Nephron progenitor cell (in vitro differentiated cells): ENCODE measurements around the gene TMTC2.

Experiments
- DNase-seq: peaks from one replicate; pipeline ENCODE4 v3.0.0; 2021
- H3K27ac Mint-ChIP-seq: 2 replicates; pipeline ENCODE4 v1.8.0; 2021; ENCODE audit warnings: mild to moderate bottlenecking, moderate library complexity, mixed read lengths
- H3K27me3 Mint-ChIP-seq: 2 replicates; pipeline ENCODE4 v1.8.0; 2021; ENCODE audit warnings: mild to moderate bottlenecking, low read depth, mixed read lengths; ENCODE audit not compliant: poor library complexity
- H3K36me3 Mint-ChIP-seq: 2 replicates; pipeline ENCODE4 v1.8.0; 2021; ENCODE audit warnings: low read depth, mixed read lengths
- H3K4me1 Mint-ChIP-seq: 2 replicates; pipeline ENCODE4 v1.8.0; 2021; ENCODE audit warnings: mixed read lengths
- H3K4me3 Mint-ChIP-seq: 2 replicates; pipeline ENCODE4 v1.8.0; 2021; ENCODE audit warnings: mild to moderate bottlenecking, moderate library complexity, mixed read lengths
- H3K9me3 Mint-ChIP-seq: 2 replicates; pipeline ENCODE4 v1.8.0; 2021; ENCODE audit warnings: mild to moderate bottlenecking, moderate library complexity, mixed read lengths
- TF ChIP-seq, protein P1 (sequence below): fragments of 200-600 bp; sonication (generic); IDR thresholded peaks from 2 replicates; pipeline ENCODE4 v1.5.0; 2021; ENCODE audit warnings: antibody characterized with exemption

TMTC2 gene

DNA sequence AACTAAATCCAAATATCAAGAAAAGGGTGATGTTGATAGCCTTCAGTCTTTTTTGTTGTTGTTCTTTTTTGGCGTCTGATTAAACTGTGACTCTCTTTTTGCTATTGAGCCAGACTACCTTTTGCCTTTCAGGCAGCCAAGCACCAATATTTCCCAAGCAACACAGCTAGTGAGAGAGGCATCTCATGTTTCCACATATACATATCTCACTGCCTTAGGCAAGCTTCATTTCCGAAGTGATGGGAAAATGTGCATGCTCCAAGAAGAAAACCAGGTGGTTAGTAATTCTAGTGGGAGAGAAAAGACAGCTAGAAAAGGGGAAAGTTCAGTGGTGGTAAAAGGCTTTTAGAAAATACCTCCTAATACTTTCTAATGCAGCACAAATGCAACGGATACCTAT is 277.7 kb downstream of the TMTC2 start:
- TF ChIP-seq, protein P1, sequence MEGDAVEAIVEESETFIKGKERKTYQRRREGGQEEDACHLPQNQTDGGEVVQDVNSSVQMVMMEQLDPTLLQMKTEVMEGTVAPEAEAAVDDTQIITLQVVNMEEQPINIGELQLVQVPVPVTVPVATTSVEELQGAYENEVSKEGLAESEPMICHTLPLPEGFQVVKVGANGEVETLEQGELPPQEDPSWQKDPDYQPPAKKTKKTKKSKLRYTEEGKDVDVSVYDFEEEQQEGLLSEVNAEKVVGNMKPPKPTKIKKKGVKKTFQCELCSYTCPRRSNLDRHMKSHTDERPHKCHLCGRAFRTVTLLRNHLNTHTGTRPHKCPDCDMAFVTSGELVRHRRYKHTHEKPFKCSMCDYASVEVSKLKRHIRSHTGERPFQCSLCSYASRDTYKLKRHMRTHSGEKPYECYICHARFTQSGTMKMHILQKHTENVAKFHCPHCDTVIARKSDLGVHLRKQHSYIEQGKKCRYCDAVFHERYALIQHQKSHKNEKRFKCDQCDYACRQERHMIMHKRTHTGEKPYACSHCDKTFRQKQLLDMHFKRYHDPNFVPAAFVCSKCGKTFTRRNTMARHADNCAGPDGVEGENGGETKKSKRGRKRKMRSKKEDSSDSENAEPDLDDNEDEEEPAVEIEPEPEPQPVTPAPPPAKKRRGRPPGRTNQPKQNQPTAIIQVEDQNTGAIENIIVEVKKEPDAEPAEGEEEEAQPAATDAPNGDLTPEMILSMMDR, result no peak
- peak overlapping the region; percentile 73 for H3K27ac Mint-ChIP-seq
- H3K9me3 Mint-ChIP-seq, result no peaks in the 10 kb centered on the region
- H3K4me3 Mint-ChIP-seq, result no peak overlapping the region
- peaks cover 8% of the 10 kb centered on the region for H3K36me3 Mint-ChIP-seq
- H3K4me1 Mint-ChIP-seq, result peaks cover 40% of the 10 kb centered on the region
- no peaks in the 10 kb centered on the region for H3K27me3 Mint-ChIP-seq
- no peak for DNase-seq

DNA sequence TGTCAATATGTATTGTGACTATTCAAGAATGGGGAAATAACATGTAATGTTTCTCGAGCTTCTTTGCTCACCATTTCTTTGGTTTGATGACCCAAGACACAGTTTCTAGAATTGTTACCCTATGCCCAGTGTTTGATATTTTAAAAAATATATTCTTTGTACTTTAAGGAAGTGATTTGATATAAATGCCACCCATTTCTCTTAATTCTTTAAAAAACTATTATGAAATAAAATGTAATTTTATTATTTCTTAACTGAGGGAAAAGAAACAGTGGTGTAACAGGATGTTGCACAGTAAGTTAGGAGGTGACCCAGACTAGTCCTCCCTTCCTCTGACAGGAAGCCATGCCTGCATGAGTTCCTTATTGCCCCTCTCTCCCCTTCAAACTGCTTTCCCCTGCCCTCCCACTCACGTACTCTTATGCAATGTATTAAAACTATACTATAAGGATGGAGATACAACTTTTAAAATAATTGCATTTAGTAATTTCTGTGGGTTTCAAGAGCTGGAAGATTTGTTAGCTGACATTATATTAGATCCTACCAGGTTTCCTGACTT is 279.4 kb downstream of the TMTC2 start:
- Mint-ChIP-seq H3K4me1 (peaks cover 44% of the 10 kb centered on the region), H3K4me3 (no peak overlapping the region), H3K36me3 (peaks cover 15% of the 10 kb centered on the region), H3K9me3 (peaks cover 4% of the 10 kb centered on the region), H3K27ac (peak overlapping the region; percentile 30), H3K27me3 (no peaks in the 10 kb centered on the region)
- TF ChIP-seq, protein P1, result no peak
- no peak for DNase-seq

DNA sequence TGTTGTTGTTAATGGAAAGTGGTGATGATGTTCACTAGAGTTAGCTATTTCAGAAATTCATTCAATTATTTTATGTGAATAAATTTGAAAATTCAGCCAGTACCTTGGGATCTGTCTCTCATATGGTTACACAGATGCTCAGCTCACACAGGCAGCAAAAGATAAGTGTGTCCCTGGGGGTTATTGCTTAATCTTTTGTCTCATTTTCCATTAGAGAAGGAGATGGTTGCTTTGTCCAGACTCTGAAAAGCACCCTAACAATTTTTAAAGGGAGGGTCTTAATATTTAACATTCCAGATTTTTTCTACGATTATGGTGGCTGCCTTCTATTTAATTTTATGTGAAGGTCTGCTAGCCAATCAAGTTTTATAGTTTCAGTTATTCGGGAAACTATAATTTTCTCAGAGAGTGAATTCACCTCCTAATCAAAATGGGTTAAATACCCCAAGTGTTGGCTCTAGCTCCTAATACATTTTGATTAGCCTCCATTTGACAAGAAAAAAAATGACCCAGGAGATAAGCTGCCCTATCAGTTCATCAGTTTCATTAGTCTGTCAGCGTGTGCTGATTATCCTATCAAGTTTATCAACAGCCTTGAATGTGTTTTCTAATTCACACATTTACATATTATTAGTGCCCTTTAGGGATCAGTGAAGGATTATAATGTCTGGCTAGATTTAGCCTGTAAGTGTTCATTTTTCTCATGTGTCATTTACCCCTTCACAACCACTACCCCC is 282.1 kb downstream of the TMTC2 start:
- Mint-ChIP-seq H3K4me3 (no peak overlapping the region), H3K27ac (no peak overlapping the region), H3K36me3 (peaks cover 15% of the 10 kb centered on the region), H3K27me3 (no peaks in the 10 kb centered on the region), H3K9me3 (peaks cover 4% of the 10 kb centered on the region), H3K4me1 (peaks cover 56% of the 10 kb centered on the region)
- no peak for DNase-seq
- TF ChIP-seq, protein P1, result no peak

DNA sequence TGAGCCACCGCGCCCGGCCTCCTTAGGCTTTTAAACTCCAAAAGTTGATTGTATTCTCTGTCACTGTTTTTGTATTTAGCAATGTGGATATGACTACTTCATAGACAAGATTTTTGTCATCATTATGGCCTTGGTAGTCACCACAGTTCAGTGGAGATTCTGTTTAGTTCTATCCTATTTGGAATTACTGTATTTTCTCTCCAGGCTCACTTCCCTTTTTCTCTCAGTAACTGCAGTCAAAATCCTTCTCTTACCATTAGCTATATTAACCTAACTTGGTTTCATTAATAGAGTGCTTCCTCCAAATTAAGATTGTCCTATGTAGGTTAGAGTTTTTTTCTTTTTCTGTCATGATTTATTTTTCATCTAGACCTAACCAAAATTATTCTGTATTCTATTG is 283.9 kb downstream of the TMTC2 start:
- Mint-ChIP-seq H3K36me3 (peaks cover 15% of the 10 kb centered on the region), H3K9me3 (peaks cover 4% of the 10 kb centered on the region), H3K27me3 (no peaks in the 10 kb centered on the region), H3K27ac (peak overlapping the region; percentile 55), H3K4me1 (peaks cover 51% of the 10 kb centered on the region), H3K4me3 (no peak overlapping the region)
- TF ChIP-seq, protein P1, result no peak
- no peak for DNase-seq

DNA sequence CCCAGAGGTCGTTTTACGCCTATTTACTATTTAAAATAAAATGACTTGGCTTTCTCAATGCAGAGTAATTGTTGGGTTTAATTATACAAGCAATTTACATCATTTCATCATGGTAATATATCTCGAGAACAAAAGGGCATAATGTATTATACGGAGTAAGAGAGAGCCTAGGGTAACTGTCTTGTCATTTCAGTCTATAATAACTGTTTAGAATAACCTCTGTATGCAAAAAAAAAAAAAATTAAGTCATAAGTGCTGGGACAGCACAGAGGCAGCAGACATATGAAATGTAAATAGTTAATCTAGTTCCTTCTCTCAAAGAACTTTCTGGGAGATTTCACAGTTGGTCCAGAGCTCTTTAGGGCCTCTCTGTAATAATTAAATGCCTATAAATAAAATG is 284.9 kb downstream of the TMTC2 start:
- Mint-ChIP-seq H3K36me3 (peaks cover 7% of the 10 kb centered on the region), H3K9me3 (peaks cover 4% of the 10 kb centered on the region), H3K4me1 (peaks cover 41% of the 10 kb centered on the region), H3K27me3 (no peaks in the 10 kb centered on the region), H3K4me3 (no peak overlapping the region), H3K27ac (no peak overlapping the region)
- DNase-seq, result no peak
- TF ChIP-seq, protein P1, result no peak

DNA sequence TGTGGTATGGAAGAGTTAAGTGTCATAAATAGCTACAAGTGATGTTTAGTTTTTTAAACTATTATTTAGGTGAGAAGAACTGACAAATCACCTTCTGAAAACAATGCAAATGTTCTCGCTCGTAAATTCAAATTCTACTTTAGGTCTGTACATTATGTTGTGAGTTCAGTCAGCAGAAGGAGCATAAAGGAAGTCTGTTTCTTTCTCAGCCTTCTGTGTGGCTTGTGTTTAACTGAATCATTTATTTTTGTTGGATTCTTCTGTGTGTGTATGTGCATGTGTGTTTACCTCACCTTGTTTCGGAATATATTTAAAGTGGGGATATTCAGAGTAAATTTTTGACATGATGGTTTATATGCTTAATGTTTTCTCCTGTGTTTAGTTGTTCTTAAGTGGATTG is 285.9 kb downstream of the TMTC2 start:
- peaks cover 4% of the 10 kb centered on the region for H3K9me3 Mint-ChIP-seq
- peak overlapping the region; percentile 90 for H3K27ac Mint-ChIP-seq
- peaks cover 7% of the 10 kb centered on the region for H3K36me3 Mint-ChIP-seq
- no peaks in the 10 kb centered on the region for H3K27me3 Mint-ChIP-seq
- TF ChIP-seq, protein P1, result no peak
- H3K4me3 Mint-ChIP-seq, result no peak overlapping the region
- no peak for DNase-seq
- peaks cover 39% of the 10 kb centered on the region for H3K4me1 Mint-ChIP-seq
